Caco-2 (cell line): ENCODE results near the gene HLA-DQB1. TPM values are rescaled to one million over a fixed set of nuclear protein-coding genes. Genes with fewer than 3 reads are reported as not detected.

ENCODE experiments used
- BruUV-seq: library from RNA; stranded (reverse); fragments of 400-500 nt; replicated peaks from 2 replicates; lab custom pipeline; 2021; lab: Mats Ljungman, UMichigan
- CTCF ChIA-PET: fragments of 300-600 bp; sonication (Branson Sonifier 250); formaldehyde crosslinking; loops from one replicate; lab custom pipeline; 2022; ENCODE audit warnings: antibody characterized with exemption; lab: Charles Lee
- POLR2A ChIA-PET: fragments of 300-600 bp; sonication (Branson Sonifier 250); formaldehyde crosslinking; loops from one replicate; lab custom pipeline; 2022; ENCODE audit warnings: antibody characterized with exemption; lab: Charles Lee
- DNase-seq, 2 experiments: peaks; one replicate each; pipeline versions ENCODE4 v3.0.0 to v3.0.0-alpha.2; 2020 to 2022
- H3K27me3 ChIP-seq: replicated peaks from 2 replicates; pipeline ENCODE4 v1.6.0; 2011; ENCODE audit warnings: low read length; ENCODE audit not compliant: control insufficient read depth, insufficient read depth
- H3K36me3 ChIP-seq: 2 replicates; pipeline ENCODE4 v1.5.1; 2011; ENCODE audit warnings: low read length; ENCODE audit not compliant: control insufficient read depth, insufficient read depth
- H3K4me1 ChIP-seq: fragments of 250-450 bp; sonication (Bioruptor Pico); 2 replicates; pipeline ENCODE4 v1.5.1; 2020; ENCODE audit warnings: mild to moderate bottlenecking
- H3K4me3 ChIP-seq: 2 replicates; pipeline ENCODE4 v1.5.1; 2011; ENCODE audit warnings: low read depth, mild to moderate bottlenecking, control low read depth, low read length
- H3K9me3 ChIP-seq: fragments of 250-450 bp; sonication (Bioruptor Pico); 2 replicates; pipeline ENCODE4 v1.5.1; 2020; ENCODE audit warnings: mild to moderate bottlenecking, moderate library complexity
- H3K27ac Mint-ChIP-seq: one replicate; pipeline ENCODE4 v1.8.0; 2022; ENCODE audit warnings: mixed read lengths; ENCODE audit not compliant: unreplicated experiment
- H3K27me3 Mint-ChIP-seq: one replicate; pipeline ENCODE4 v1.8.0; 2022; ENCODE audit warnings: mixed read lengths; ENCODE audit not compliant: insufficient read depth, unreplicated experiment
- H3K36me3 Mint-ChIP-seq: one replicate; pipeline ENCODE4 v1.8.0; 2022; ENCODE audit warnings: mild to moderate bottlenecking, mixed read lengths; ENCODE audit not compliant: insufficient read depth, unreplicated experiment
- H3K4me1 Mint-ChIP-seq: one replicate; pipeline ENCODE4 v1.8.0; 2022; ENCODE audit warnings: low read depth, mixed read lengths; ENCODE audit not compliant: unreplicated experiment
- H3K4me3 Mint-ChIP-seq: one replicate; pipeline ENCODE4 v1.8.0; 2022; ENCODE audit warnings: mild to moderate bottlenecking, moderate library complexity, mixed read lengths; ENCODE audit not compliant: unreplicated experiment
- H3K9me3 Mint-ChIP-seq: one replicate; pipeline ENCODE4 v1.8.0; 2022; ENCODE audit warnings: mixed read lengths; ENCODE audit not compliant: unreplicated experiment
- CTCF ChIP-seq, 2 experiments: fragments of 200-600 bp in 1 of 2; IDR thresholded peaks; 1 replicate in 1 of 2; 2 replicates in 1 of 2; pipeline versions ENCODE4 v1.5.1 to v1.8.0; 2011 to 2022; ENCODE audit warnings: antibody characterized with exemption in 1 of 2, control low read depth in 1 of 2, inconsistent platforms in 1 of 2, low read depth in 1 of 2, low read length in 1 of 2, mild to moderate bottlenecking in 1 of 2, moderate library complexity in 1 of 2; ENCODE audit not compliant: insufficient read depth in 1 of 2, severe bottlenecking in 1 of 2, unreplicated experiment in 1 of 2
- intact Hi-C: fragments of 100-400 bp; cut with micrococcal nuclease; formaldehyde crosslinking; loops from one replicate; pipeline ENCODE4 v1.10.0; 2022; ENCODE audit not compliant: unreplicated experiment
- total RNA-seq: library from RNA; stranded (reverse); gene quantifications from 2 replicates; pipeline ENCODE4 v1.2.3, GENCODE V29; 2022

Gene HLA-DQB1
- total RNA-seq, 1 experiment from 2014 or later = not detected

GRCh38 chr6:32669893-32670292 lies 3.4 kb upstream of the HLA-DQB1 start:
- H3K4me1 ChIP-seq = no peaks in the 10 kb centered on the region
- H3K9me3 ChIP-seq = no peaks in the 10 kb centered on the region
- peaks cover 11% of the 10 kb centered on the region for H3K27me3 Mint-ChIP-seq
- no peak for TF ChIP-seq CTCF (IDR thresholded peaks at IDR 0.05; ENCODE audit: insufficient read depth in 1 of 2, low read depth in 1 of 2, low read length in 1 of 2, severe bottlenecking in 1 of 2, unreplicated experiment in 1 of 2)
- no peaks in the 10 kb centered on the region for H3K4me1 Mint-ChIP-seq
- H3K4me3 Mint-ChIP-seq = no peak overlapping the region
- no peaks in the 10 kb centered on the region for H3K9me3 Mint-ChIP-seq
- ChIA-PET POLR2A (no interaction called here), CTCF (no interaction called here)
- no peak overlapping the region for H3K27ac Mint-ChIP-seq
- BruUV-seq = no TSS peak
- no peaks in the 10 kb centered on the region for H3K36me3 ChIP-seq
- intact Hi-C loops = loop anchor here (5.0 kb wide), 1 partner anchor 32 kb away; no protein-coding TSS in a partner anchor
- H3K27me3 ChIP-seq = no peaks in the 10 kb centered on the region
- no peak for DNase-seq
- no peaks in the 10 kb centered on the region for H3K36me3 Mint-ChIP-seq
- H3K4me3 ChIP-seq = no peak overlapping the region

GRCh38 chr6:32669240-32669639 lies 2.8 kb upstream of the HLA-DQB1 start:
- no peak overlapping the region for H3K4me3 ChIP-seq
- Mint-ChIP-seq H3K4me1 (no peaks in the 10 kb centered on the region), H3K4me3 (no peak overlapping the region), H3K9me3 (no peaks in the 10 kb centered on the region), H3K27ac (no peak overlapping the region), H3K27me3 (peaks cover 11% of the 10 kb centered on the region), H3K36me3 (no peaks in the 10 kb centered on the region)
- H3K36me3 ChIP-seq = no peaks in the 10 kb centered on the region
- BruUV-seq = no TSS peak
- no peaks in the 10 kb centered on the region for H3K9me3 ChIP-seq
- ChIA-PET POLR2A (no interaction called here), CTCF (no interaction called here)
- no peak for TF ChIP-seq CTCF (IDR thresholded peaks at IDR 0.05; ENCODE audit: insufficient read depth in 1 of 2, low read depth in 1 of 2, low read length in 1 of 2, severe bottlenecking in 1 of 2, unreplicated experiment in 1 of 2)
- DNase-seq = no peak
- H3K27me3 ChIP-seq = no peaks in the 10 kb centered on the region
- intact Hi-C loops = loop anchor here (5.0 kb wide), 1 partner anchor 33 kb away; no protein-coding TSS in a partner anchor
- no peaks in the 10 kb centered on the region for H3K4me1 ChIP-seq

GRCh38 chr6:32668226-32668747 lies 1.8 kb upstream of the HLA-DQB1 start:
- Mint-ChIP-seq H3K27me3 (peaks cover 11% of the 10 kb centered on the region), H3K4me1 (no peaks in the 10 kb centered on the region), H3K4me3 (no peak overlapping the region), H3K27ac (no peak overlapping the region), H3K36me3 (no peaks in the 10 kb centered on the region), H3K9me3 (no peaks in the 10 kb centered on the region)
- Histone ChIP-seq H3K4me3 (no peak overlapping the region), H3K36me3 (no peaks in the 10 kb centered on the region), H3K4me1 (no peaks in the 10 kb centered on the region), H3K9me3 (no peaks in the 10 kb centered on the region), H3K27me3 (no peaks in the 10 kb centered on the region)
- DNase-seq = no peak
- intact Hi-C loops = loop anchor here (5.0 kb wide), 1 partner anchor 34 kb away; no protein-coding TSS in a partner anchor
- no peak for TF ChIP-seq CTCF (IDR thresholded peaks at IDR 0.05; ENCODE audit: insufficient read depth in 1 of 2, low read depth in 1 of 2, low read length in 1 of 2, severe bottlenecking in 1 of 2, unreplicated experiment in 1 of 2)
- no TSS peak for BruUV-seq
- CTCF ChIA-PET = no interaction called here
- POLR2A ChIA-PET = no interaction called here
